ENCODE measurements around the gene MOV10L1.

DNA sequence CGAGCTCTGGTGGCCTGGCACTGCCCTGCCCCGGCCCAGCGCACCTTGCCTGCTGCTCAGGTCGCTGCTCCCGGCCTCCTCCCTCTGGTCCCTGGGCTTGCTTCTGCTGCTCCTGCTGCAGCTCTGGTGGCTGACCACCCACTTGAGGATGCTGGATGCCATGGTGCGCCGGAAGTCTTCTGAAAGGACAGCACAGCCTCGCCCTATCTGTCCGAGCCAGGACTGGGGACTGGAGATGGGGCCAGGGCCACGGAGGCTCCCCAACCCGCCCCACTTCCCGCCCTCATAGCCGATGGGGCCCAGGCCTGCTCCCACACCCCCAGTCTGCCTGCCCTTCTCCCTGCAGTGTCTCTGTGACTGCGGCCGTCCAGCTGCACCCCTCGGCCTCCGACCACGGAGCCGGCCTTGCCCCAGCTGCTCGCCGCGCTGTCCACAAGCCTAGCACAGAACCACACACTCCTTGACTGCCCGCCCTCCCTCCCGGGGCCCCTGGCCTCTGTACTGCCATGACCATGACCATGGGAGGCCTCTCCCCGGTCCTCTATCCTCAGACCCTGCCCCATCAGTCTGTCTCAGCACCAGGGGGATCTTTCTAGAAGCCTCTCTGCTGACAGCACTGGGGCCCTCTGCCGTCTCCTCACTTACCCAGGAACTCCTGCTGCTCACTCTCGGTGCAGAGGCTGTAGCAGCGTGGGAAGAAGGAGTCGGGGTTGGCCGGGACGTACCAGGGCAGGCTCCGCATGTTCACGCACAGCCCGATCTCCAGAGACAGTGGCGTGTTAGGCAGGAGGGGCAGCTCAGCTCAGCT, 44.4 kb upstream of the MOV10L1 start:
- TF ChIP-seq, protein P1, sequence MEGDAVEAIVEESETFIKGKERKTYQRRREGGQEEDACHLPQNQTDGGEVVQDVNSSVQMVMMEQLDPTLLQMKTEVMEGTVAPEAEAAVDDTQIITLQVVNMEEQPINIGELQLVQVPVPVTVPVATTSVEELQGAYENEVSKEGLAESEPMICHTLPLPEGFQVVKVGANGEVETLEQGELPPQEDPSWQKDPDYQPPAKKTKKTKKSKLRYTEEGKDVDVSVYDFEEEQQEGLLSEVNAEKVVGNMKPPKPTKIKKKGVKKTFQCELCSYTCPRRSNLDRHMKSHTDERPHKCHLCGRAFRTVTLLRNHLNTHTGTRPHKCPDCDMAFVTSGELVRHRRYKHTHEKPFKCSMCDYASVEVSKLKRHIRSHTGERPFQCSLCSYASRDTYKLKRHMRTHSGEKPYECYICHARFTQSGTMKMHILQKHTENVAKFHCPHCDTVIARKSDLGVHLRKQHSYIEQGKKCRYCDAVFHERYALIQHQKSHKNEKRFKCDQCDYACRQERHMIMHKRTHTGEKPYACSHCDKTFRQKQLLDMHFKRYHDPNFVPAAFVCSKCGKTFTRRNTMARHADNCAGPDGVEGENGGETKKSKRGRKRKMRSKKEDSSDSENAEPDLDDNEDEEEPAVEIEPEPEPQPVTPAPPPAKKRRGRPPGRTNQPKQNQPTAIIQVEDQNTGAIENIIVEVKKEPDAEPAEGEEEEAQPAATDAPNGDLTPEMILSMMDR (IDR thresholded peaks at IDR 0.05; ENCODE audit: low read length): no peak
- TF ChIP-seq EZH2 (optimal IDR thresholded peaks at IDR 0.05; ENCODE audit: low read depth, low read length): no peak

Data from MM.1S (cell line).